ENCODE data around the gene C2orf72. TPM values are rescaled to one million over a fixed set of nuclear protein-coding genes. Genes with fewer than 3 reads are reported as not detected.

Gene C2orf72
- total RNA-seq (2014; rRNA removed), result 0.40 and 4.3 TPM in 2 replicates
- percentile 37 among the genes with signal in this experiment for Bru-seq, nascent RNA
- percentile 30 among the genes with signal in this experiment for BruChase-seq, experiment 1, labeled RNA remaining after a 6-hour chase
- BruChase-seq, experiment 2, labeled RNA remaining after a 2-hour chase, result percentile 42 among the genes with signal in this experiment
- long read RNA-seq, transcript C2orf72-201 (3 exons, 3,657 nt), result major isoform, 14 of 21 reads
- long read RNA-seq, partial matches to known transcripts, result 6 of 21 reads
- long read RNA-seq, other reads (novel, unspliced or antisense), result 1 of 21 reads

DNA sequence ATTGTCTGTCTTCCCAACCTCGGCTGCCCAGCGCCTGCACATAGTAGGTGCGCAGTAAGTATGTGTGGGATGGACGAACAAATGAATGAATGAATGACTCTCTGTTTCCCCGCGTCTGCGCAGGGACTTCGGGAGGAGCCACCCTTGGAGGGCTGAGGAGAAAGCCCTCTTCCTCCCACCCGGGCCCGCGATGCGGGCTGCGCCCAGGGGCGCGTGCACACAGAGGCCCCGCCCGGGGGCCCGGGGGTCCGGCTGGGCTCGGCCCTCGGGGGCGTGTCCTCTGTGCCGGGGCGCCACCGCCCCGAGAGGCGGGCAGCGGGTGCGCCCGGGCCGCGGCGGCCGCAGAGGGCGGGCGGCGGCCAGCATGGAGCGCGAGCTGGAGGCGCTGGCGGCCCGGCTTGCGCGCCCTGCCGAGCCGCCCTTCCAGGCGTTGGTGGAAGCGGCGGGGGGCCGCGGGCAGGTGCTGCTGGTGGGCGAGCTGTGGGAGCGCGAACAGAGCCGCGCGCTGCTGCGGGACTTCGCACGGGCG is at the start of gene C2orf72:
C2orf72 (plus strand) TSS at position 322 of the 529 bp plus-strand sequence; CDS start at position 365, 43 bp downstream.
- CTCF ChIA-PET, result no interaction called here
- no peak within 1 kb of the TSS for H3K9ac ChIP-seq (ENCODE audit: low read length)
- no peaks in the 10 kb centered on the region for H3F3A ChIP-seq (ENCODE audit: low read length, unreplicated experiment)
- H3K27ac ChIP-seq (ENCODE audit: low read length), result no peak within 1 kb of the TSS
- no peaks in the 10 kb centered on the region for H3K36me3 ChIP-seq (ENCODE audit: low read depth, low read length)
- intact Hi-C loops (cut with micrococcal nuclease), result no loop called here
- no peaks in the 10 kb centered on the region for H4K20me1 ChIP-seq (ENCODE audit: low read length)
- H3K9me3 ChIP-seq (ENCODE audit: low read length), result no peaks in the 10 kb centered on the region
- H3K9me2 ChIP-seq (replicated peaks; ENCODE audit: low read length), result no peaks in the 10 kb centered on the region
- peak within 1 kb of the TSS; percentile 77 for H3K4me2 ChIP-seq (ENCODE audit: low read length)
- ATAC-seq, result peak; percentile 55
- no peaks in the 10 kb centered on the region for H3K4me1 ChIP-seq (ENCODE audit: insufficient read depth, low read length)
- no TSS peak for BruUV-seq (replicated peaks)
- POLR2A ChIA-PET (ENCODE audit: unreplicated experiment), result no interaction called here
- TF ChIP-seq EZH2phosphoT487 (IDR thresholded peaks at IDR 0.05; ENCODE audit: borderline replicate concordance, low read length), result no peak
- TF ChIP-seq CTCF (conservative IDR thresholded peaks at IDR 0.05; ENCODE audit: low read depth, low read length), result no peak
- TF ChIP-seq EZH2 (IDR thresholded peaks at IDR 0.05; ENCODE audit: low read length, unreplicated experiment), result no peak
- H3K4me3 ChIP-seq (ENCODE audit: low read length), result peak within 1 kb of the TSS; percentile 53
- no peak within 1 kb of the TSS for H2AFZ ChIP-seq (ENCODE audit: low read length)
- DNase-seq, result no peak
- peaks cover 21% of the 10 kb centered on the region for H3K27me3 ChIP-seq (ENCODE audit: low read length)
- no peaks in the 10 kb centered on the region for H3K79me2 ChIP-seq (ENCODE audit: low read length)

DNA sequence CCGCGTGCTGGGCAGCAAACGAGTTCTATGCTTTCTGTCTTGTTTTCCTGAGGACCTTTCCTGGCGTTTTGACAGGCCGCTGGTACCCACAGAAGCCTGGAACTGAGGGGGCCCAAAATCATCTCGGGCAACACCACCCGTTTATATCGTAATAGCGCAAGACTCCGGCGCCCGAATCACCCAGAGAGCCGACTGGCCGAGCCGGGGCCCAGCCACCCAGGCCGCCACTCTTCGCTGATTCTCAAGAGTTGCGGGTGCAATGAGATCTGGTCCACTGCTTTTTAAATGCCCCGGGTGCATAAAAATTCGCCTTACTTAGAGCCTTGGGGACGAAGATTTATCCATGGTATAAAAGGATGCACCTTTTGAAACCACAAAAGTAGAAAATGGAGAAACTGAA is 47.6 kb upstream of the C2orf72 start:
- H3K27ac ChIP-seq (ENCODE audit: low read length), result no peak overlapping the region
- no peaks in the 10 kb centered on the region for H3K9me3 ChIP-seq (ENCODE audit: low read length)
- no peak overlapping the region for H3K9ac ChIP-seq (ENCODE audit: low read length)
- no TSS peak for BruUV-seq (replicated peaks)
- no peaks in the 10 kb centered on the region for H3F3A ChIP-seq (ENCODE audit: low read length, unreplicated experiment)
- ATAC-seq (no peak), DNase-seq (no peak)
- POLR2A ChIA-PET (ENCODE audit: unreplicated experiment), result no interaction called here
- peaks cover 5% of the 10 kb centered on the region for H3K4me1 ChIP-seq (ENCODE audit: insufficient read depth, low read length)
- no peaks in the 10 kb centered on the region for H3K36me3 ChIP-seq (ENCODE audit: low read depth, low read length)
- H3K9me2 ChIP-seq (replicated peaks; ENCODE audit: low read length), result no peaks in the 10 kb centered on the region
- no peak overlapping the region for H3K4me3 ChIP-seq (ENCODE audit: low read length)
- no peak overlapping the region for H2AFZ ChIP-seq (ENCODE audit: low read length)
- no peak overlapping the region for H3K4me2 ChIP-seq (ENCODE audit: low read length)
- TF ChIP-seq EZH2 (IDR thresholded peaks at IDR 0.05; ENCODE audit: low read length, unreplicated experiment) (no peak), CTCF (conservative IDR thresholded peaks at IDR 0.05; ENCODE audit: low read depth, low read length) (no peak), EZH2phosphoT487 (IDR thresholded peaks at IDR 0.05; ENCODE audit: borderline replicate concordance, low read length) (no peak)
- intact Hi-C loops (cut with micrococcal nuclease), result no loop called here
- H4K20me1 ChIP-seq (ENCODE audit: low read length), result no peaks in the 10 kb centered on the region
- CTCF ChIA-PET, result no interaction called here
- no peaks in the 10 kb centered on the region for H3K79me2 ChIP-seq (ENCODE audit: low read length)
- no peaks in the 10 kb centered on the region for H3K27me3 ChIP-seq (ENCODE audit: low read length)
